ENCODE data around the gene HPCAL1.

HPCAL1 gene

GRCh38 chr2:10317646-10318045 lies 14.9 kb downstream of the HPCAL1 start:
- DNase-seq (ENCODE audit: low read depth in 2 of 2), result no peak
- TF ChIP-seq, protein P1, sequence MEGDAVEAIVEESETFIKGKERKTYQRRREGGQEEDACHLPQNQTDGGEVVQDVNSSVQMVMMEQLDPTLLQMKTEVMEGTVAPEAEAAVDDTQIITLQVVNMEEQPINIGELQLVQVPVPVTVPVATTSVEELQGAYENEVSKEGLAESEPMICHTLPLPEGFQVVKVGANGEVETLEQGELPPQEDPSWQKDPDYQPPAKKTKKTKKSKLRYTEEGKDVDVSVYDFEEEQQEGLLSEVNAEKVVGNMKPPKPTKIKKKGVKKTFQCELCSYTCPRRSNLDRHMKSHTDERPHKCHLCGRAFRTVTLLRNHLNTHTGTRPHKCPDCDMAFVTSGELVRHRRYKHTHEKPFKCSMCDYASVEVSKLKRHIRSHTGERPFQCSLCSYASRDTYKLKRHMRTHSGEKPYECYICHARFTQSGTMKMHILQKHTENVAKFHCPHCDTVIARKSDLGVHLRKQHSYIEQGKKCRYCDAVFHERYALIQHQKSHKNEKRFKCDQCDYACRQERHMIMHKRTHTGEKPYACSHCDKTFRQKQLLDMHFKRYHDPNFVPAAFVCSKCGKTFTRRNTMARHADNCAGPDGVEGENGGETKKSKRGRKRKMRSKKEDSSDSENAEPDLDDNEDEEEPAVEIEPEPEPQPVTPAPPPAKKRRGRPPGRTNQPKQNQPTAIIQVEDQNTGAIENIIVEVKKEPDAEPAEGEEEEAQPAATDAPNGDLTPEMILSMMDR (IDR thresholded peaks at IDR 0.05; ENCODE audit: low read depth, low read length), result no peak
- no peak overlapping the region for H3K4me3 ChIP-seq (replicated peaks in 1 of 2; ENCODE audit: low read depth in 2 of 2, low read length in 2 of 2)

GRCh38 chr2:10318345-10318744 lies 15.6 kb downstream of the HPCAL1 start:
- TF ChIP-seq, protein P1 (IDR thresholded peaks at IDR 0.05; ENCODE audit: low read depth, low read length), result no peak
- no peak overlapping the region for H3K4me3 ChIP-seq (replicated peaks in 1 of 2; ENCODE audit: low read depth in 2 of 2, low read length in 2 of 2)
- DNase-seq (ENCODE audit: low read depth in 2 of 2), result no peak

DNA sequence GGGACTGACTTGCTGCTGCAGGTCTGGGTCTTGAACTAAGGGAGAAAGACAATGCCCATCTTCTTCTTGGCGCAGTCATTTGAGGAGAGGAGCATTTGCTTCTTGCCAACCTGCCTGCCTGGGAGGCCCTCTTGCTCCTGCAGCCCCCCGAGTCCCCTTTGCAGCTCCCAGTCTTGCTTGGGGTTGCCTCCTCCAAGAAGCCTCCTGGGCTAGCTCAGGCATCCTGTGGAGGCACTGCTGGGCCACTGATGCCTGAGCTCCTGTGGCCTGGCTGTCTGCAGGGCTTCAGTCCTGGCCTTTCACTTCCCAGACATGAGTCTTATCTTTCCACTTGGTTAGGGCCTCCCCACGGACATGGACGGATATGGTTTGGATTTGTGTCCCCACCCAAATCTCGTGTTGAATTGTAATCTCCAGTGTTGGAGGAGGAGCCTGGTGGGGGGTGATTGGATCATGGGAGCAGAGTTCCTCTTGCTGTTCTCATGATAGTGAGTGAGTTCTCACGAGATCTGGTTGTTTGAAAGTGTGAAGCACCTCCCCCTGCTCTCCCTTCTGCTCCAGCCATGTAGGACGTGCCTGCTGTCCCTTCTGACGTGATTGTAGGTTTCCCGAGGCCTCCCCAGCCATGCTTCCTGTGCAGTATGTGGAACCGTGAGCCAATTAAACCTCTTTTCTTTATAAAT lies 17.3 kb downstream of the HPCAL1 start:
- H3K4me3 ChIP-seq (replicated peaks in 1 of 2; ENCODE audit: low read depth in 2 of 2, low read length in 2 of 2), result no peak overlapping the region
- DNase-seq (ENCODE audit: low read depth in 2 of 2), result no peak
- TF ChIP-seq, protein P1 (IDR thresholded peaks at IDR 0.05; ENCODE audit: low read depth, low read length), result no peak

DNA sequence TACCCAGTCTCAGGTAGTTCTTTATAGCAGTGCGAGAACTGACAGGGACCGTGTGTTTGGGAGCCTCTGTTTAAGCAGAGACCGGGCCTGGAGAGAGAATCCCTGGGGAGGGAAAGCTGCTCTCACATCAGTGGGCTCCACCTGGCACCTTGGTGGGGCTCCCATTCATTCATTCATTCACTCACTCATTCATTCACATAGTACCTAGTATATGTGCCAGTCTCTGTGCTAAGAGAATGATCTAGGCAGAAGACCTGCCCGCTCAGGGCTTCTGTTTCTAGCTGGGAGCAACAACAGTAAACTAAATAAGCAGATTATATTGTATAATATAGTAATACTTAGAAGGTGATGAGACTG lies 17.8 kb downstream of the HPCAL1 start:
- no peak for DNase-seq (ENCODE audit: low read depth in 2 of 2)
- H3K4me3 ChIP-seq (replicated peaks in 1 of 2; ENCODE audit: low read depth in 2 of 2, low read length in 2 of 2), result no peak overlapping the region
- TF ChIP-seq, protein P1 (IDR thresholded peaks at IDR 0.05; ENCODE audit: low read depth, low read length), result no peak

- H3K4me3 ChIP-seq (replicated peaks in 1 of 2; ENCODE audit: low read depth in 2 of 2, low read length in 2 of 2), result no peak overlapping the region
- no peak for DNase-seq (ENCODE audit: low read depth in 2 of 2)
- TF ChIP-seq, protein P1 (IDR thresholded peaks at IDR 0.05; ENCODE audit: low read depth, low read length), result no peak
Measured at GRCh38 chr2:10320933-10321332, 18.2 kb downstream of the HPCAL1 start.

DNA sequence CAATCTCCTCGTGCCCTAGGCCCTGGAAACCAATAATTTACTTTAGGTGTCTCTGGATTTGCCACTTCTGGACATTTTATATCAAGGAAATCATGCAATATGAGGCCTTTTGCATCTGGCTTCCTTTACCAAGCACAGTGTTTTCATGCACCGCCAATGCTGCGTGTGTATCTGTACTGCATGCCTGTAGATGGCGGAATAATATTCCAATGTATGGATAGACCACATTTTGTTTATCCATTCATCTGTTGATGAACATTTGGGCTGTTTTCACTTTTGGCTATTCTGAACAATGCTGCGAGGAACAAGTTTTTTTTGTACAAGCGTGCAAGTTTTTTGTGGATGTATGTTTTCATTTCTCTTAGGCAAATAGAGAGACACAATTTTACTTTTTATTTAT lies 18.9 kb downstream of the HPCAL1 start:
- H3K4me3 ChIP-seq (replicated peaks in 1 of 2; ENCODE audit: low read depth in 2 of 2, low read length in 2 of 2), result no peak overlapping the region
- TF ChIP-seq, protein P1 (IDR thresholded peaks at IDR 0.05; ENCODE audit: low read depth, low read length), result no peak
- DNase-seq (ENCODE audit: low read depth in 2 of 2), result no peak

DNA sequence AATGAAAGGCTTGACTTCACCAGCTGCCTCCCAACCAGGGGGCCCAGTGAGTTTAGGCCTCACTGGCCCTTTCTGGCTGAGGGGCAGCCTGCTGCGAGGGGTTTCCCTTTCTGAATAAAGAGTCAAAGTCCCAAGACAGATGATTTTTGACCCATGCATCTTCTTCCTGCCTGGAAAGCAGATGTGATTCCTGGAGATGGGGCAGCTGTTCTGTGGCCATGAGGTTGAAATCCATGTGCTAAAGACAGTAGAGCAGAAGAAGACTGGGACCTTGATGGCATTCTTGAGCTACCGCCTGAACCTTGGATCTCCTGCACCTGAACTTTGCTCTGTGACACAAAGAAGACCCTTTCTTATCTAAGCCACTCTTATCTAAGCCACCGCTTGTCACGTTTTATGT lies 19.8 kb downstream of the HPCAL1 start:
- no peak overlapping the region for H3K4me3 ChIP-seq (replicated peaks in 1 of 2; ENCODE audit: low read depth in 2 of 2, low read length in 2 of 2)
- DNase-seq (ENCODE audit: low read depth in 2 of 2), result no peak
- TF ChIP-seq, protein P1 (IDR thresholded peaks at IDR 0.05; ENCODE audit: low read depth, low read length), result no peak
